Measurements from ENCODE around the gene HTT. TPM values are rescaled to one million over a fixed set of nuclear protein-coding genes. Genes with fewer than 3 reads are reported as not detected.

Gene HTT
- total RNA-seq, 2 experiments from 2014 or later = 57.6 to 69.8 TPM

DNA sequence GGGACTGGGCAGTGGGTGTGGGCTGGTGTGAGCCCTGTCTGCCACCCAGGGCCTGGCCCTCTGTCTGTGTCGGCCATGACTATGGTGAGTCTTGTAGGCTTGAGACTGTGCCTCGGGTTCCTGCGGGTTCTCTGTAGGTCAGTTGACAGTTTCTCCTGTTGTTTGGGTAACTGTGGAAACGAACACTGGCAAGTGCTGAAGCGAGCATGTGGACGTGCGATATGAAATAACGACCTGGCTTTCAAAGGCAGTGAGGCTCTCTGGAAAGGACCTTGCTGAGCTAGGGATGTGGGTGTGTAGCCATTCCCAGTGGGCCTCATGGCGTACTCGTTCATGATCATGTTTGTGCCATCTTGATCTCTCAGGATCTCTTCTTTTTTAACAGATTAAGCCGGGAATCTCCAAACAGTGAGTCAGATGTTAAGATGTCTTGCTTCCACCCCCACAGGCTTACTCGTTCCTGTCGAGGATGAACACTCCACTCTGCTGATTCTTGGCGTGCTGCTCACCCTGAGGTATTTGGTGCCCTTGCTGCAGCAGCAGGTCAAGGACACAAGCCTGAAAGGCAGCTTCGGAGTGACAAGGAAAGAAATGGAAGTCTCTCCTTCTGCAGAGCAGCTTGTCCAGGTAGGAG is 41.3 kb downstream of the HTT start:
- H3K36me3 Mint-ChIP-seq = peaks cover 36% of the 10 kb centered on the region
- CTCF ChIA-PET = interaction anchor here (0.9 to 1.0 kb wide), 2 partner anchors 9 to 20 kb away, joined by 3 to 4 read pairs; no protein-coding TSS in a partner anchor
- H3K9me3 Mint-ChIP-seq = no peaks in the 10 kb centered on the region
- H3K4me3 Mint-ChIP-seq = no peak overlapping the region
- H3K27me3 Mint-ChIP-seq = no peaks in the 10 kb centered on the region
- POLR2A ChIA-PET = no interaction called here
- DNase-seq = no peak
- peaks cover 2% of the 10 kb centered on the region for H3K4me1 Mint-ChIP-seq (ENCODE audit: low read depth)
- intact Hi-C loops (cut with micrococcal nuclease) = no loop called here
- H3K27ac Mint-ChIP-seq = no peak overlapping the region

DNA sequence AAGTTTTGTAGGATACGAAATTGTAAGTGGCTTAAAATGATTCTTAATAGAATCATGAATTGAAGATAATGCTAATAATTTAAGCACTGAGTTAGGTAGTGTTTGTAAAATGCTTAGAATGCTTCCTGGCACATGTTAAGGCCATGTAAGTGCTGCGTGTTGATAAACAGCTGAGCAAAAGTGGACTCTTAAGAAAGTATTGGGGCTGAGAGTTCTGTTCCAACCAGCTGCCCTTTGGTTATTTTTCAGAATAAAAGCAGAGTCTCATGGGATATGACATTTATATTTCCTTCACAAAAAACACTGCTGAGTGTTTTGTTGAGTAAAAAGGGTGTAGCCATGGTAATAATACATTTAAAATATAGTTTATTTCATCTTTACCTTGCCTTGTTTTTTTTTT is 42.5 kb downstream of the HTT start:
- peaks cover 3% of the 10 kb centered on the region for H3K4me1 Mint-ChIP-seq (ENCODE audit: low read depth)
- no peak overlapping the region for H3K27ac Mint-ChIP-seq
- H3K4me3 Mint-ChIP-seq = no peak overlapping the region
- intact Hi-C loops (cut with micrococcal nuclease) = no loop called here
- POLR2A ChIA-PET = no interaction called here
- H3K9me3 Mint-ChIP-seq = no peaks in the 10 kb centered on the region
- no peak for DNase-seq
- no peaks in the 10 kb centered on the region for H3K27me3 Mint-ChIP-seq
- peaks cover 33% of the 10 kb centered on the region for H3K36me3 Mint-ChIP-seq
- CTCF ChIA-PET = no interaction called here

DNA sequence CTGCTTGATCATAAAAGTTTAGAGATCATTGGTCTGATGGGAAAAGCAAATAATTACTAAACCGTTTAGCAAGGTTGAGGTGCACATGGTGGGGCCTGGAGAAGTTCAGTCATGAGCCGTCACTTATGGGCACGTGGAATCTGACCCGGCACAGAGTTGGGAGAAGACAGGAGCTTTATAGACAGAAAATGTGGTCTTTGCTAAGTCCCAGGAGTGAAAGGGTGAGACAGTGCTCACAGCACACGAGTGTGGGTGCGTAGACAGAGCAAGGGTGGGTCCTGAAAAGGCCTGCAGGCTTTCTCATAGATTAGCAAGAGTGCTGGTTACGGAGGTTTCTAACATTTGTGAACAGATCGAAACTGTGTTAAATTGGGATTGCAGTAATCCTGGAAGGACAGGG is 43.8 kb downstream of the HTT start:
- Mint-ChIP-seq H3K36me3 (peaks cover 35% of the 10 kb centered on the region), H3K9me3 (no peaks in the 10 kb centered on the region), H3K4me3 (no peak overlapping the region), H3K27ac (no peak overlapping the region), H3K27me3 (no peaks in the 10 kb centered on the region), H3K4me1 (ENCODE audit: low read depth) (peaks cover 10% of the 10 kb centered on the region)
- POLR2A ChIA-PET = no interaction called here
- intact Hi-C loops (cut with micrococcal nuclease) = no loop called here
- CTCF ChIA-PET = no interaction called here
- DNase-seq = no peak

GRCh38 chr4:3119464-3119863 is 45.0 kb downstream of the HTT start:
- ChIA-PET POLR2A (no interaction called here), CTCF (interaction anchor here (0.8 kb wide), 1 partner anchor 12 kb away, joined by 3 read pairs; no protein-coding TSS in a partner anchor)
- DNase-seq = no peak
- no peak overlapping the region for H3K4me3 Mint-ChIP-seq
- H3K9me3 Mint-ChIP-seq = no peaks in the 10 kb centered on the region
- H3K4me1 Mint-ChIP-seq (ENCODE audit: low read depth) = peaks cover 17% of the 10 kb centered on the region
- no peaks in the 10 kb centered on the region for H3K27me3 Mint-ChIP-seq
- H3K36me3 Mint-ChIP-seq = peaks cover 35% of the 10 kb centered on the region
- intact Hi-C loops (cut with micrococcal nuclease) = no loop called here
- H3K27ac Mint-ChIP-seq = no peak overlapping the region

DNA sequence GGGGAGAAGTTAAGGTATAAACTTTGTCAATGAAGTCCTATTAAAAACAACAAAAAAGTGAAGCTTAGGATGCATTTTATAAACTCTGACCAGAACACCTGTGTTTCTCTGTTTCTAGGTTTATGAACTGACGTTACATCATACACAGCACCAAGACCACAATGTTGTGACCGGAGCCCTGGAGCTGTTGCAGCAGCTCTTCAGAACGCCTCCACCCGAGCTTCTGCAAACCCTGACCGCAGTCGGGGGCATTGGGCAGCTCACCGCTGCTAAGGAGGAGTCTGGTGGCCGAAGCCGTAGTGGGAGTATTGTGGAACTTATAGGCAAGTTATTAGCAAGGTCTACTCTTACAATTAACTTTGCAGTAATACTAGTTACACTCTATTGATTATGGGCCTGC is 46.6 kb downstream of the HTT start:
- ChIA-PET CTCF (interaction anchor here (0.6 to 0.9 kb wide), 2 partner anchors 90 to 143 kb away, joined by 3 read pairs; no protein-coding TSS in a partner anchor), POLR2A (no interaction called here)
- peaks cover 27% of the 10 kb centered on the region for H3K36me3 Mint-ChIP-seq
- DNase-seq = no peak
- no peaks in the 10 kb centered on the region for H3K9me3 Mint-ChIP-seq
- no peak overlapping the region for H3K4me3 Mint-ChIP-seq
- no peak overlapping the region for H3K27ac Mint-ChIP-seq
- intact Hi-C loops (cut with micrococcal nuclease) = no loop called here
- peaks cover 16% of the 10 kb centered on the region for H3K4me1 Mint-ChIP-seq (ENCODE audit: low read depth)
- H3K27me3 Mint-ChIP-seq = no peaks in the 10 kb centered on the region

GRCh38 chr4:3121596-3121995 is 47.1 kb downstream of the HTT start:
- H3K27ac Mint-ChIP-seq = no peak overlapping the region
- H3K36me3 Mint-ChIP-seq = peaks cover 23% of the 10 kb centered on the region
- H3K9me3 Mint-ChIP-seq = no peaks in the 10 kb centered on the region
- H3K4me3 Mint-ChIP-seq = no peak overlapping the region
- intact Hi-C loops (cut with micrococcal nuclease) = no loop called here
- ChIA-PET CTCF (interaction anchor here (0.9 to 1.7 kb wide), 3 partner anchors 13 to 90 kb away, joined by 3 to 12 read pairs (median 3); no protein-coding TSS in a partner anchor), POLR2A (no interaction called here)
- no peak for DNase-seq
- H3K4me1 Mint-ChIP-seq (ENCODE audit: low read depth) = peaks cover 16% of the 10 kb centered on the region
- no peaks in the 10 kb centered on the region for H3K27me3 Mint-ChIP-seq

- Mint-ChIP-seq H3K27me3 (no peaks in the 10 kb centered on the region), H3K36me3 (peaks cover 27% of the 10 kb centered on the region), H3K4me1 (ENCODE audit: low read depth) (peaks cover 16% of the 10 kb centered on the region), H3K9me3 (no peaks in the 10 kb centered on the region), H3K4me3 (no peak overlapping the region), H3K27ac (peak overlapping the region; percentile 60)
- POLR2A ChIA-PET = no interaction called here
- CTCF ChIA-PET = interaction anchor here (0.9 to 1.7 kb wide), 2 partner anchors 12 to 14 kb away, joined by 3 to 12 read pairs; no protein-coding TSS in a partner anchor
- intact Hi-C loops (cut with micrococcal nuclease) = no loop called here
- no peak for DNase-seq
Measured at GRCh38 chr4:3122081-3122563, 47.6 kb downstream of the HTT start.

DNA sequence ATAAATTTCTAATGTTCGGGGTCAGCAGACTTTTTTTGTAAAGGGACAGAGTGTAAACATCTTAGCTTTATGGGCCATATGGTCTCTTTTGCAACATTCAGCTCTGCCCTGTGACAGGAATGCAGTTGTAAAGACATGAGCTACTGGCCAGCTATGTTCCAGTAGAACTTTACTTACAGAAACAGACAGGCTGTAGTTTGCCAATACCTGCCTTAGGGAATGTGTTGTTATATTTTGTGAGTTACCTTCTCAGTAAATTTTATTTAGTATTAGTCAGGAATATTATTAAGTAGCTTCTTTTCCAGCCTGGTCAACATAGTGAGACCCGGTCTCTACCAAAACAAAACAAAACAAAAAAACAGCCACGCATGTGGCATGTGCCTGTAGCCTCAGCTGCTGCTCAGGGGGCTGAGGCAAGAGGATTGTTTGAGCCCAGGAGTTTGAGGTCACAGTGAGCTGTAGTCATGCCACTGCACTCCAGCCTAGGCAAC is 48.7 kb downstream of the HTT start:
- intact Hi-C loops (cut with micrococcal nuclease) = no loop called here
- ChIA-PET CTCF (interaction anchor here (1.5 to 1.7 kb wide), 2 partner anchors 16 kb away, joined by 5 to 12 read pairs; no protein-coding TSS in a partner anchor), POLR2A (no interaction called here)
- Mint-ChIP-seq H3K4me1 (ENCODE audit: low read depth) (peaks cover 16% of the 10 kb centered on the region), H3K27ac (no peak overlapping the region), H3K9me3 (no peaks in the 10 kb centered on the region), H3K36me3 (peaks cover 28% of the 10 kb centered on the region), H3K27me3 (no peaks in the 10 kb centered on the region), H3K4me3 (no peak overlapping the region)
- no peak for DNase-seq

- ChIA-PET CTCF (interaction anchor here (1.5 kb wide), 1 partner anchor 17 kb away, joined by 5 read pairs; no protein-coding TSS in a partner anchor), POLR2A (no interaction called here)
- Mint-ChIP-seq H3K4me3 (no peak overlapping the region), H3K4me1 (ENCODE audit: low read depth) (peaks cover 16% of the 10 kb centered on the region), H3K27ac (no peak overlapping the region), H3K27me3 (no peaks in the 10 kb centered on the region), H3K36me3 (peaks cover 31% of the 10 kb centered on the region), H3K9me3 (no peaks in the 10 kb centered on the region)
- intact Hi-C loops (cut with micrococcal nuclease) = no loop called here
- peak; percentile 22 for DNase-seq
Measured at GRCh38 chr4:3124070-3124767, 49.7 kb downstream of the HTT start.

- no peaks in the 10 kb centered on the region for H3K27me3 Mint-ChIP-seq
- H3K27ac Mint-ChIP-seq = no peak overlapping the region
- intact Hi-C loops (cut with micrococcal nuclease) = no loop called here
- H3K9me3 Mint-ChIP-seq = no peaks in the 10 kb centered on the region
- DNase-seq = no peak
- no peak overlapping the region for H3K4me3 Mint-ChIP-seq
- H3K36me3 Mint-ChIP-seq = peaks cover 42% of the 10 kb centered on the region
- H3K4me1 Mint-ChIP-seq (ENCODE audit: low read depth) = peaks cover 13% of the 10 kb centered on the region
- CTCF ChIA-PET = no interaction called here
- POLR2A ChIA-PET = no interaction called here
Measured at GRCh38 chr4:3127112-3127511, 52.6 kb downstream of the HTT start.

GRCh38 chr4:3128058-3128457 is 53.6 kb downstream of the HTT start:
- intact Hi-C loops (cut with micrococcal nuclease) = no loop called here
- ChIA-PET POLR2A (no interaction called here), CTCF (interaction anchor here (1.4 kb wide), 1 partner anchor 21 kb away, joined by 4 read pairs; no protein-coding TSS in a partner anchor)
- Mint-ChIP-seq H3K27me3 (no peaks in the 10 kb centered on the region), H3K4me3 (no peak overlapping the region), H3K36me3 (peaks cover 44% of the 10 kb centered on the region), H3K27ac (no peak overlapping the region), H3K4me1 (ENCODE audit: low read depth) (peaks cover 7% of the 10 kb centered on the region), H3K9me3 (no peaks in the 10 kb centered on the region)
- no peak for DNase-seq

GRCh38 chr4:3128976-3129375 is 54.5 kb downstream of the HTT start:
- POLR2A ChIA-PET = no interaction called here
- Mint-ChIP-seq H3K4me1 (ENCODE audit: low read depth) (peaks cover 5% of the 10 kb centered on the region), H3K27ac (no peak overlapping the region), H3K27me3 (no peaks in the 10 kb centered on the region), H3K36me3 (peaks cover 47% of the 10 kb centered on the region), H3K9me3 (no peaks in the 10 kb centered on the region), H3K4me3 (no peak overlapping the region)
- CTCF ChIA-PET = interaction anchor here (1.4 kb wide), 1 partner anchor 22 kb away, joined by 4 read pairs; no protein-coding TSS in a partner anchor
- intact Hi-C loops (cut with micrococcal nuclease) = no loop called here
- no peak for DNase-seq
